ENCODE data around the gene MICA.
"Not testable (repeated sequence)": the region's sequence is repeated elsewhere in the genome, so short reads cannot be mapped to it uniquely, and the experiment has no call there.

The MICA gene

DNA sequence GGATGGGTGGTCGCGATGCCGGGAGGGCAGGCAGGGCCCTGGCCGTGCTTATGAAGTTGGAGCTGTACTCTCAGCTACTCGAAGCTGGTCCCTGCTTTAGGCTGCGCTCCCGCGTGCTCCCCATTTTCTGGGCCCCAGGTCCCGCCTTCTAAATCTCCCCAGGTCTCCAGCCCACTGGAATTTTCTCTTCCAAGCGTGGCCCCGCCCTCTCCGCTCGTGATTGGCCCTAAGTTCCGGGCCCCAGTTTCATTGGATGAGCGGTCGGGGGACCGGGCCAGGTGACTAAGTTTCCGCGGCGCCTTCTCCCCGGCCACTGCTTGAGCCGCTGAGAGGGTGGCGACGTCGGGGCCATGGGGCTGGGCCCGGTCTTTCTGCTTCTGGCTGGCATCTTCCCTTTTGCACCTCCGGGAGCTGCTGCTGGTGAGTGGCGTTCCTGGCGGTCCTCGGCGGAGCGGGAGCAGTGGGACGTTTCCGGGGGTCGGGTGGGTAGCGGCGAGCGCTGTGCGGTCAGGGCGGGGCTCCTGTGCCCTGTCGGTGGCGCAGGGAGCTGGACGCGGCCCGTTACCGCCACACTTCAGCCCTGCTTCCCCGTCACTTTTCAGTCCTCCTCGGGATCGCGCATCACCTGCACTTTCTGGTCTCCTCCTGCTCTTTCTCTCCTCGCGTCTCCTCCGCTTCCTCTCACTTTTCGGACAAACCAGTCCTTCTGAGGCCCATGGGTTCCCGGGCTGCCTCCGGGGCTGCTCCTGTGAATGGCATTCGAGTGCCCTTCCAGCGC is at the start of gene MICA:
TSS of gene MICA (plus strand) at position 313 of the 778 bp plus-strand sequence. CDS start at position 351, 38 bp downstream.
- peak; percentile 75 for DNase-seq

DNA sequence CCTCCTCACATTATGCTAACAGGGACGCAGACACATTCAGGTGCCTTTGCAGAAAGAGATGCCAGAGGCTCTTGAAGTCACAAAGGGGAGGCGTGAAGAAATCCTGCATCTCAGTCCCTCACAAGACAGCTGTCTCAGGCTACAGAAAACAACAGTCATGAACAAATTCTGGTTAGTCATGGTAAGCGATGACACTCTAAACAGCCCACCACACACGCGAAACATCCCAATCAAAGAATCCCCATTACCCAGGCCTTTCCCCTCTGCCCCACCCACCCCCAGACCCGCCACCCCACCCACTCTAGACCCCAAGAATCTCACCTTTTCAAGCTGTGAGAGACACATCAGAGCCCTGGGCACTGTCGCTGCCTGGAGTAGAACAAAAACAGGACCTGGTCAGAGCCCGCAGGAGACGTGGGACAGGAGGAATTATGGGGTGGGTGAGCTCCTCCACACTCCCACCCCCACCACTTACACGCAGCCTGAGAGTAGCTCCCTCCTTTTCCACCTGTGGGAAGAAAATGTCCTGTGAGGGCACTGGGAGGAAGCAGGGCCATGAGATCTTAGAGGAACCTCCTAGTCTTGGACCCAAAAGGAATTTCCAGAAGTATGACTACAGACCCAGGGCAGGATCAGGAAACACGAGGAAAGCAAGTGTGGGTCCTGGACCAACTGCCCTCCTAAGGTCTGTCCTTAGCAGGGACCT is 49.1 kb upstream of the MICA start:
- peak; percentile 39 for DNase-seq

DNA sequence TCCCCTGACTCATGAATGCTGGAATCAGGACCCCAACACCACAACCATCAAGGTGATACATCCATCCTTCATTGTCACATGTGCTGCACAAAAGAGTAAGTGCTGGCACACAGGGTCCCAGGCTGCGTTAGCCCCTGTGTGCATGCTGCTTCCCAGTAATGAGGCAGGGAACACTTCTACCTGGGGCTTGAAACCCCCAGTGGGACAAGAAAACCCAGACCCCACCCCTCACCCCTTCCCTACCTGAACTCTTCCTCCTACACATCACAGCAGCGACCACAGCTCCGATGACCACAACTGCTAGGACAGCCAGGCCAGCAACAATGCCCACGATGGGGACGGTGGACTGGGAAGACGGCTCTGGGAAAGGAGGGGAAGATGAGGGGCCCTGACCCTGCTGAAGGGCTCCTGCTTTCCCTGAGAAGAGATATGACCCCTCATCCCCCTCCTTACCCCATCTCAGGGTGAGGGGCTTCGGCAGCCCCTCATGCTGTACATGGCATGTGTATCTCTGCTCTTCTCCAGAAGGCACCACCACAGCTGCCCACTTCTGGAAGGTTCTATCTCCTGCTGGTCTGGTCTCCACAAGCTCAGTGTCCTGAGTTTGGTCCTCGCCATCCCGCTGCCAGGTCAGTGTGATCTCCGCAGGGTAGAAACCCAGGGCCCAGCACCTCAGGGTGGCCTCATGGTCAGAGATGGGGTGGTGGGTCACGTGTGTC is 48.4 kb upstream of the MICA start:
- peak; percentile 14 for DNase-seq

DNA sequence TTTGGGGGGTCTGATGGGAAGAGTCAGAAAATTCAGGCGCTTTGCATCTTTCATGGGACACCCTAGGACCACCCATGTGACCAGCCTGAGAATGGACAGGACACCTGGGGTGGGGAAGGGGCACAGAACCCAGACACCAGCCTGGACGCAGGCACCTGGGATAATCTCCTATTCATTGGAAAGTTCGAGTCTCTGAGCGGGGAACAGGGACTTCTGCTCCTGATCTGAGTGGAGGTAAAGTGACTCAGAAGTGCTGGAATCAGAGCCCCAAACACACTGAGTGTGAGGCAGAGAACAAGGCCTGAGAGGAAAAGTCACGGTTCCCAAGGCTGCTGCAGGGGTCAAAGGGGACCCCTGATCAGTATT is 47.8 kb upstream of the MICA start:
- peak; percentile 17 for DNase-seq

DNA sequence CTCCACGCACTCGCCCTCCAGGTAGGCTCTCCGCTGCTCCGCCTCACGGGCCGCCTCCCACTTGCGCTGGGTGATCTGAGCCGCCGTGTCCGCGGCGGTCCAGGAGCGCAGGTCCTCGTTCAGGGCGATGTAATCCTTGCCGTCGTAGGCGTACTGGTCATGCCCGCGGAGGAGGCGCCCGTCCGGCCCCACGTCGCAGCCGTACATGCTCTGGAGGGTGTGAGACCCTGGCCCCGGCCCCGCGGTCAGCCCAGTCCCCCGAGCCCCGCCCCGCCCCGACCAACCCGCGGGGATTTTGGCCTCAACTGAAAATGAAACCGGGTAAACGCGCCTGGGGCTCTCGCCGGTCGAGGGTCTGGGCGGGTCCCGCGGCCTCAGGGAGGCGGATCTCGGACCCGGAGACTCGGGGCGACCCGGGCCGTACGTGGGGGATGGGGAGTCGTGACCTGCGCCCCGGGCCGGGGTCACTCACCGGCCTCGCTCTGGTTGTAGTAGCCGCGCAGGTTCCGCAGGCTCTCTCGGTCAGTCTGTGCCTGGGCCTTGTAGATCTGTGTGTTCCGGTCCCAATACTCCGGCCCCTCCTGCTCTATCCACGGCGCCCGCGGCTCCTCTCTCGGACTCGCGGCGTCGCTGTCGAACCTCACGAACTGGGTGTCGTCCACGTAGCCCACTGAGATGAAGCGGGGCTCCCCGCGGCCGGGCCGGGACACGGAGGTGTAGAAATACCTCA is 47.0 kb upstream of the MICA start:
- DNase-seq: peak; percentile 54

DNA sequence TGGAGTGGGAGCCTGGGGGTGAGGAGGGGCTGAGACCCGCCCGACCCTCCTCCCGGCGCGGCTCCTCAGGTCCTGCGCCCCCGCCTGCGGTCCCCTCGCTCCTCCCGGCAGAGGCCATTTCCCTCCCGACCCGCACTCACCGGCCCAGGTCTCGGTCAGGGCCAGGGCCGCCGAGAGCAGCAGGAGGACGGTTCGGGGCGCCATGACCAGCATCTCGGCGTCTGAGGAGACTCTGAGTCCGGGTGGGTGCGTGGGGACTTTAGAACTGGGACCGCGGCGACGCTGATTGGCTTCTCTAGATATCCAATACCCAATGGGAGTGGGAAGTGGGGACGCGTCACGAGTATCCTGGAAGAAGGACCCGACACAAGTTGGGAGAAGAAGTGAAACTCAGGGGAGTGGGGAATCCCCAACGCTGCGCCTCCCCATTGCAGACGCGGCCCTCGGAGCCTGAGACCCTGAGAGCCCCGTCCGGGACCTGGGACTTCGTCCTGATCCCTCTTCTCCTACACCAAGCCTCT is 46.4 kb upstream of the MICA start, which contains the start of gene HLA-B:
TSS of gene HLA-B (minus strand) at position 234 of the 521 bp plus-strand sequence. CDS start at position 213, 21 bp downstream.
- peak; percentile 91 for DNase-seq

DNA sequence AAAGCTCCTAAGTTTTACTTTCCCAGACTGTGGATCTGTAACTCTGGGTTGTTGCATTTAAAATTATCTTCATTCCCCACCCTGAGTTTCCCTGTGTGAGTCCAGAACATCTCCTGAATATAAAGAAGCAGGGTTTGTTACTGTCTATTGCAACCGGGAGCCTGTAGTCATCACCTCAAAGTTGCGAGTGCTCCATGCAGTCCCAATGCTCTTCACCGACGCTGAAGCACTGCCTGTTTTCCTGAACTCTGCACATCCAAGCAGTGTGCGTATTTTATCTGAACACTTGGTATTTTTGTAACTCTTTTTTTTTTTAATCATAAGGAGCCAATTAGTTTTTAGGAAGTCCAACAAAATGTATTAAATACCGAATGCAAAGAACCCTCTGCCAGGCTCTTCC is 45.5 kb upstream of the MICA start:
- DNase-seq: no peak

DNA sequence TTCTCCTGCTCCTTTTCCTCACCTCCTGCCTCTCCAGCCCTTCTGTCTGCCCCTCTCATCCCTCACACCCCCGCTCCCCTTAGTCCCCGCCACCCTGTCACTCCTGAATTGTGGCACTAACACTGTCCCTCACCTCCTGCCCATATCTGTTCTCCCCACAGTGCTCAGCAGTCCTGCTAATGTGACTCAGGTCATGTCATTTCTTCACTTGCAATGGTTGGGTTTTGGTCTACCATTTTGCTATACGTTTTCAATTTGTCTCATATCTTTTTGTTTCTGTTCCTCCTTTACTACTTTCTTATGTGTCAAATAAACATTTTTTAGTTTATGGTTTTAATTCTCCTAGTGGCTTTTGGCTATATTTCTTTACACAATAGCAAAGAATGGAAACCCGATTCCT is 45.1 kb upstream of the MICA start:
- DNase-seq: no peak

DNA sequence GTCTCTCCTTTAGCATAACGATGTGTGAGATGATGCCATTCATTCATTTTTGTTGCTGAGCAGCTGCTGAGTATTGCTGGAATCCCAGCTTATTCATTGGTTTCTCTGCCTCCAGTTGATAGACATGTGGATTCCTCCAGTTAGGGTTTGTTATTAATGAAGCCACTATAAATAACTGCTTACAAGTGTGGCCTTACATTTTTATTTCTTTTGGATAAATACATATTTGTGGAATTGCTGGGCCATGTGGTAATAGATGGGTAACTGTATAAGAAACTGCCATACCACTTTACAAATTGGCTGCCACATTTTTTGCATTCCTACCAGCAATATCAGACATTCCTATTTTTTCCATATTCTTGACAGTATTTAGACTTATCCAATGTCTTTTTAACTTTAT is 43.8 kb upstream of the MICA start:
- no peak for DNase-seq

DNA sequence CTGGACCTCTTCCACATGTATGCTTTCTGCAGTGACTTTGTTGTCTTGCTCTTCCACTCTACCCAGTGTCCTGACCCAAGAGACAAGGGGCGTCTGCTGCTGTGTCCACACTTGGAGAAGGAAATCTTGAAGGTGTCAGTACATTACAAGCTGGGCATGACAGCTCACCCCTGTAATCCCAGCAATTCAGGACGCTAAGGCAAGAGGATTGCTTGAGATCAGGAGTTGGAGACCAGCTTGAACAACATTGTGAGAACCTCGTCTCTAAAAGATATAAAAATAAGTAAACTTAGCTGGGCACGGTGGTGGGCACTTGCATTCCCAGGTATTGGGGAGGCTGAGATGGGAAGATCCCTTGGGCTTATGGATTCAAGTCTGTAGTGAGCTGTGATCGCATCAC is 40.6 kb upstream of the MICA start:
- DNase-seq: no peak

DNA sequence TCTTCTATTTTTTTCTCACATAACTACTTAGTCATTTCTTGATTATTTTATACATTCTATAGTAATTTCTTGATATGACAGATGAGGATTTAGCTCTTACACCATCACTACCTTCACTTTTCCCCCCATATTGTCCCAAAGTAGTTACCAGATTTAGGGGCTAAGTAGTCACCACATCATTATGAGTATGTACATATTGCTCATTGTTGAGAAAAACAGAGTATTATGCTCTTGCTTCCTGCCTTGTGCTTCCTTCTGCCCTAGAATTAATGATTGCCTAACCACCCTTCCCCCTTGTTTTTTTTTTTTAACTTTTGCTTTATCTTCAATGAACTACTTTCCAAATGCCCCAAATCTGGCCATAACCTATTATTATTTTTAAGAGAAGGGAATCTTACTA is 39.6 kb upstream of the MICA start:
- DNase-seq: no peak

DNA sequence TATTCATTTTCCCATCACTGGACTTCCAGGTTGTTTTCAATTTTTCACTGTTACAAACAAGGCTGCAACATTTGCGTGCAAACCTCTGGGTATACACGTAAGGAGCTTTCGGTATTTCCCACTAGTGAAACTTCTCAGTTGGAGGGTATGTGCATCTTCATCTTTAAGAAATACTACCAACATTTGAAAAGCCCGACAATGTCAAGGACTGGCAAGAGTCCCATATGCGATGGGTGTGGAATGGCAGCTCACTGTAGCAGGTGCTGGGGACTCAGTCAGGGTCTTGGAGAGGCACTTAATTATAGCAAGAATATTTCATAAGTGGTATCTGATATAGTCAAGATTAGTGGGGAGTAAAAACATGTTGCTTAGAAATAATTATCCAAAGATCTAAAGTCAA is 37.5 kb upstream of the MICA start:
- DNase-seq: no peak

DNA sequence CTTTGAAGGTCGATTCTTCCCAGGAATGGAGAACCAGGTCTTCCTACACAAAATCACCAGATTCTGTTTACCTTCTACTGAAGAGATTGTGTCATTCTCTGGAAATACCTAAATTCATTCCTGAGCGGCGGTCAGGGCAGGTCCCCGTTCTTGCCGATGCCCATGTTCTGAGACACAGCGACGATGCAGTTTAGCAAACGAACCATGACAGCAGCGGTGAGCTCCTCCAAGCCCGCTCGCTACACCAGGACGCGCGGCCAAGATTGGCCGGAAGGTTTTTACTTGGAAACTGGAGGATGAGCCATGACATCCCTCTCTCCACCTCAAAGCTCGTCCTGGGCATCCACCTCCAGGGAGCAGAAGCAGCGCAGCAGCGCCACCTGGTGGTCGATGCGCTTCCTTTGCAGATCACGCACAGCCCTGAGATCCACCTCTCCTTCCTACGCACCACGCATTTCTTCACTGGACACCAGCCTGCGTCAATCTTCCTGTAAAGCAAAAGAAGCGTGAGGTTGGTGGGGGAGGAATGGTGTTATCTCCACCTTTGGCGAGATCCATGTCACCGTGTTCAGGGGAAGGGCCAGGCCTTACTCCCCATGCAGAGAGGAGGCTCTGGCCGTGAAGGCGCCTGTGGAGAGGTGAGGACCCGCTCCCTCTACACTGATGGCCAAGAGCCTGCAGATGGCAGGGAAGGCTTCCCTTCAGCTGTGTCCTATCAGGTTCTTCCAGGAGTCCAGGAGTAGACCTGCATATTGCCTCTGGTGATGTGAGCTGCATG is 36.5 kb upstream of the MICA start:
- peak; percentile 96 for DNase-seq

DNA sequence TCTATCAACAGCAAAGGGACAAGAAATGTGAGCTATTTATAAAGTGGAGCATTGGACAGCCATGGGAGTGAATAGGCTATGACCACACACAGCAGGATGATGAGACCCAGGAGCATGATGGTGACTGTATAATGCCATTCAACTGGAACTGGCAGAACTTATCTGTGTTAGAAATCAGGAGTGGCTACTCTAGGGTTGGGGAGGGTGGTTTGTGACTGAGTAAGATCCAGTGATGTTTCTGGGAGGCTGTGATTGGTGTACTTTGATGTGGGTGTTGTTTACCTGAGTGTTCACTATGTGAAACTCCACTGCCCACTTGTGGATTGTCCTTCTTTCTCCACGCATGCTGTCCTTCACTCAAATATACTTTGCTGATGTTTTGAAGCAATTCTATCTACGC is 34.9 kb upstream of the MICA start:
- DNase-seq: no peak

DNA sequence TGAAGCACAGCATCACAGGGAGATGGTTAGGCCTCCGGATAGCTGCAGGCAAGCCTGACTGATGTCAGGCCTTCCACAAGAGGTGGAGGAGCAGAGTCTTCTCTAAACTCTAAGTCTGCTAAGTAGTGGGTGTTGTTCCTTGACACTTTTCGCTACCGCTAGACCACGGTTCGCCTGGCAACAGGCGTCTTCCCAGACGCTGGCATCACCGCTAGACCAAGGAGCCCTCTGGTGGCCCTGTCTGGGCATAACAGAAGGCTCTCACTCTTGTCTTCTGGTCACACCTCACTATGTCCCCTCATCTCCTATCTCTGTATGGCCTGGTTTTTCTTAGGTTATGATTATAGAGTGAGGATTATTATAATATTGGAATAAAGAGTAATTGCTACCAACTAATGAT is 29.3 kb upstream of the MICA start:
- DNase-seq: not testable (repeated sequence)

DNA sequence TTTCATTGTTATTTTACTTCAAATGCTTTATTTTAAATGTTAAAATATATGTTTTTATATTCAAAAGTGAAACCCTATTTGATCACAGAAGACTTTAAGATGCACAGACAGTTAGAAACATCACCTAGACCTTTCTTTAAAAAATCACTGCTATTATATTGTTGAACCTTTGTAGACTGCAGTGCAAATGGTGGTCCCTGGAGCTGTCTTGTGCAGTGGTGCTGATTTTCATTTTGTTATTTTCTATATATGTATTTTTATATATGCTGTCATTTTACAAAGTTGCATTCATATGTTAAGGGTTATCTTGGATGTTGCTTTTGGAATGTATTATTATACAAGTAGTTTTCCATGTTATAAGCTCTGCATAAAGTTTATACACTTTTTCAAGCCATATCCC is 27.7 kb upstream of the MICA start:
- DNase-seq: no peak

DNA sequence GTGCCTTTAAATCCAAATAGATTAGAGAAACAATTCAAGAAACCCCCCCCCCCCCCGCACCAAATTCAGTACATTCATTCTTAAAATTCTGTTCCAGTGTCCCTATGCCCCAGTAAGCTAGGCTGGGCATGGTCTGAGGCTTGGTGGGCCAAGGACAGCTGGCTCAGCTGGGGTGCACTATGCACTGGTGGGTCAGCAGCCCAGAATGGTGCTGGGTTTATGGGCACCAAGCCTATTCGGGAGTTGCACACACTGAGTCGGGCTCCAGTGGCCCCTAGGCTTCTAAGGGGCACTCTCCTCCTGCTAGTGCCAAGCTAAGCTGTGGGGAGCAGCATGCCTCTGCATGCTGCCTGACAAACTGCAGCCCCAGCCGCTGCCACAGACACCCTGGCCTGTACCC is 26.4 kb upstream of the MICA start:
- no peak for DNase-seq

DNA sequence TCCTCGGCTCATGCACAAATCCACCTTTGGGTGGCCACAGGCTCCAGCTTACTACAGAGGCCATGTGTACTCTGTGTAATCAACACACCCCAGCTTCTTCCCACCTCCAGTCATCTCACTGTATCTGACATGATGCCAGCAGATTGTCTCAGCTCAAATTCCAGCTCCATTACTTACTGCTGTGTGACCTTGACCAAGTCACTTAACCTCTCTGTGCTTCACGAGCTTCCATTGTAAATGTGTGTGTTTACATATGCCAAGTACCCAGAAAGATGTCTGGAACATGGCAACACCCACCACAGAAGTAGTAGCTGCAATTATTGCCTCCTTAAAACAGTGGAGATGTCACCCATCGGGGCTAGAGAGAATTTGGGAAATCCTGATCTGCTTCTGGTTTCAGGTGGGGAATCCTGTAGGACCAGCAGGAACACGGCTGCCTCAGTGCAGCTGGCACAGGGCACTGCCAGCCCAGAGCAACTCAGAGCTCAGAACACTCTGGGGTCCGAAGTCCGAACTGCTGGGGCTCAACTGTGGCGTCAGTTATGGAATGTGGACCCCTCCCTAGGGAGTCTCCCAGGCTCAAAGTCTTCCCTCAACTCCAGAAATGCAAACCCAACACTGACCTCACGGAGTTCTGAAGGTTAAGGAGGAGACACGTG is 25.2 kb upstream of the MICA start:
- DNase-seq: no peak

DNA sequence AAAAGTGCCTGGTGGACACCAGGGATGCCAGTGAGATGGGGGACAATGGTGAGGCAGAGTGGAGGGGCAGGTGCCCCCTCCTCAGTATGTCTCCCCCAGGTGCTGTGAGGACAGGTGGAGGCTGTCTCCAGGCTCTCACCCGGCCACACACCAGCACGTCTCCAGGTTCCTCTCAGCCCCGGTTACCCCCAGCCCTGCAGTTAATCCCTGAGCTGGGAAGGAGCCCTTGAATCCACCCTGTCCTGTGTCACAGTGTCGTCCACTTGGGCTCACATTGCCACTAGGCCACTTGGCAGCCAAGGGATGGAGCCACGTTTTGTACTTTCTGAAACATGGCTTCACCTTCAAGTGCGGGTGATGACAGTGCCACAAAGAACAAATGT is 24.7 kb upstream of the MICA start:
- DNase-seq: no peak

DNA sequence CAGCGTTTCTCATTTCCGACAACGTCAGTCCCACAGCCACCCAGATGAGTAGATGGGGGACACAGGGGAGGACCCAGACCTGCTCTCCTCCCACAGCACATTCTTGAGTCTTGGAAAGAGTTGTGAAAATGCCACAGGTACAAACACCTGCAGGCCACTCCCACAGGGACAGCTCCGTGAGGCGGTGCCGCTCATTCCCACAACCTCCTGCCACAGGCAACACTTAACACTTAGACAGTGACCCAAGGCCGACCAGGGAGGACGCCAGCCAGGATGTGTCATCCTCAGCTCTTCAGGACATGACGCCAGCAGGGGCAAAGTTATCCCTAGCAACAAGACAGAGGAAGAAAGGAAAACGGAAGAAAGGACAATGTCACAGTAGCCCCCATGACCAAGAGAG is 23.5 kb upstream of the MICA start:
- no peak for DNase-seq

DNA sequence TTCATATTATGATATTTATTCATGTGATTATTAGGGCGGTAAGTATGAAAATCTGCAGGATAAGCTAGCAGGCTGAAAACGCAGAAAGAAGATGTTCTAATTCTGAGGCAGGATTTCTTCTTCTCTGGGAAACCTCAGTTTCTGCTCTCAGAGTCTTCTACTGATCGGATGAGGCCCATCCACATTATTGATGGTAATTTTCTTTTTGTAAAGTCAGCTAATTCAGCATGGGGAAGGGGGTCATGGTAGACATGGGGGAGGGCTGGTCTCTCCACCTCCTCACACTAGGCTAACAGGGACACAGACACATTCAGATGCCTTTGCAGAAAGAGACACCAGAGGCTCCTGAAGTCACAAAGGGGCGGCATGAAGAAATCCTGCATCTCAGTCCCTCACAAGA is 21.7 kb upstream of the MICA start:
- no peak for DNase-seq

DNA sequence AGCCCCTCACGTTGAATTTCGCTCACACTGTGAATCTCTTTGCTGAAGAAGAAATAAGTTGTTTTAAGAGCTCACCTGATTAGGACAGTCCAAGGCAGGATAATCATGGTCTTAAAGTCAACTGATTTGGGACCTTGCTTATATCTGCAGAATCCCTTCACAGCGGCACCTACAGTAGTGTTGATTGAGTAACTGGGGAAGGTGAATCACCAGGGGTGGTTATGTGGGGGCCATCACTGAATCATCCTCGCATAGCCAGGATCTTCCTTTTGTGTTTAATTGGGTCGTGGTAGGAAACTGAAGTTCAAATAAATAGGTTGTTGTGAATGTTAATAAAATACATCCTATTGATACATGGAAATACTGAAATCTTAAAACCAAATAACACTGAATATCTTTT is 20.2 kb upstream of the MICA start:
- no peak for DNase-seq

Measured in CD4-positive, alpha-beta T cell treated with Interleukin-17A for 4 hours (primary cell).